Neural progenitor cell (in vitro differentiated cells): ENCODE data around the gene FAM83G. TPM values are rescaled to one million over a fixed set of nuclear protein-coding genes. Genes with fewer than 3 reads are reported as not detected.

ENCODE experiments used
- DNase-seq: peaks from one replicate; pipeline ENCODE4 v3.0.0-alpha.2; 2016; ENCODE audit warnings: low spot score
- H2AFZ ChIP-seq: fragments of 200-600 bp; sonication (generic); replicated peaks from 2 replicates; pipeline ENCODE4 v1.6.1; 2016; ENCODE audit warnings: antibody characterized with exemption
- H3F3A ChIP-seq: fragments of 200-600 bp; sonication (generic); 2 replicates; pipeline ENCODE4 v1.6.1; 2016; ENCODE audit warnings: antibody characterized with exemption, low read depth
- H3K27ac ChIP-seq: fragments of 200-600 bp; sonication (generic); 2 replicates; pipeline ENCODE4 v1.5.1; 2016; ENCODE audit warnings: mild to moderate bottlenecking
- H3K27me3 ChIP-seq: fragments of 200-600 bp; sonication (generic); 2 replicates; pipeline ENCODE4 v1.6.1; 2016; ENCODE audit warnings: mild to moderate bottlenecking, moderate library complexity
- H3K36me3 ChIP-seq: fragments of 200-600 bp; sonication (generic); 2 replicates; pipeline ENCODE4 v1.5.1; 2016
- H3K4me1 ChIP-seq: fragments of 200-600 bp; sonication (generic); 2 replicates; pipeline ENCODE4 v1.6.1; 2016; ENCODE audit warnings: mixed run types
- H3K4me2 ChIP-seq: fragments of 200-600 bp; sonication (generic); 2 replicates; pipeline ENCODE4 v1.6.1; 2016
- H3K4me3 ChIP-seq: fragments of 200-600 bp; sonication (generic); 2 replicates; pipeline ENCODE4 v1.5.1; 2016
- H3K79me2 ChIP-seq: fragments of 200-600 bp; sonication (generic); 2 replicates; pipeline ENCODE4 v1.6.1; 2016; ENCODE audit warnings: low read depth
- H3K9ac ChIP-seq: fragments of 200-600 bp; sonication (generic); 2 replicates; pipeline ENCODE4 v1.6.1; 2016
- H3K9me3 ChIP-seq: fragments of 200-600 bp; sonication (generic); 2 replicates; pipeline ENCODE4 v1.5.1; 2016; ENCODE audit warnings: low read depth
- H4K20me1 ChIP-seq: fragments of 200-600 bp; sonication (generic); 2 replicates; pipeline ENCODE4 v1.6.1; 2016; ENCODE audit warnings: low read depth
- H3K27ac Mint-ChIP-seq: 3 replicates; pipeline ENCODE4 v1.8.0; 2021; ENCODE audit warnings: mixed read lengths
- H3K27me3 Mint-ChIP-seq: 2 replicates; pipeline ENCODE4 v1.8.0; 2022; ENCODE audit warnings: low read depth, mild to moderate bottlenecking, inconsistent platforms, moderate library complexity, mixed read lengths; ENCODE audit not compliant: insufficient read depth
- H3K36me3 Mint-ChIP-seq: 3 replicates; pipeline ENCODE4 v1.8.0; 2021; ENCODE audit warnings: mixed read lengths
- H3K4me1 Mint-ChIP-seq: 3 replicates; pipeline ENCODE4 v1.8.0; 2021; ENCODE audit warnings: mixed read lengths
- H3K4me3 Mint-ChIP-seq: 3 replicates; pipeline ENCODE4 v1.8.0; 2021; ENCODE audit warnings: mild to moderate bottlenecking, moderate library complexity, mixed read lengths
- H3K9me3 Mint-ChIP-seq: 3 replicates; pipeline ENCODE4 v1.8.0; 2020; ENCODE audit warnings: mixed read lengths
- CTCF ChIP-seq: fragments of 200-600 bp; sonication (generic); IDR thresholded peaks from 2 replicates; pipeline ENCODE4 v1.5.1; 2017; ENCODE audit warnings: antibody characterized with exemption, mild to moderate bottlenecking
- EZH2 ChIP-seq: fragments of 200-600 bp; sonication (generic); IDR thresholded peaks from 2 replicates; pipeline ENCODE4 v1.6.1; 2017; ENCODE audit warnings: antibody characterized with exemption, mild to moderate bottlenecking, moderate library complexity
- EZH2phosphoT487 ChIP-seq: fragments of 200-600 bp; sonication (generic); IDR thresholded peaks from 2 replicates; pipeline ENCODE4 v1.6.1; 2017; ENCODE audit warnings: antibody characterized with exemption
- total RNA-seq: library from RNA; depleted of rRNA; stranded (reverse); fragments of >200 nt; gene quantifications from 2 replicates; pipeline ENCODE4 v1.2.3, GENCODE V29; 2015; ENCODE audit warnings: low replicate concordance

Gene FAM83G
- total RNA-seq, 1 donor from 2014 or later = 9.9 TPM

- Histone ChIP-seq H3K79me2 (no peaks in the 10 kb centered on the region), H3K9me3 (no peaks in the 10 kb centered on the region), H3K4me2 (no peak overlapping the region), H3K27me3 (no peaks in the 10 kb centered on the region), H2AFZ (no peak overlapping the region), H3F3A (no peaks in the 10 kb centered on the region), H3K4me3 (no peak overlapping the region), H3K36me3 (no peaks in the 10 kb centered on the region), H3K27ac (no peak overlapping the region), H4K20me1 (no peaks in the 10 kb centered on the region), H3K4me1 (no peaks in the 10 kb centered on the region), H3K9ac (no peak overlapping the region)
- TF ChIP-seq EZH2phosphoT487 (no peak), CTCF (no peak), EZH2 (no peak)
- Mint-ChIP-seq H3K9me3 (no peaks in the 10 kb centered on the region), H3K4me1 (peaks cover 10% of the 10 kb centered on the region), H3K36me3 (no peaks in the 10 kb centered on the region), H3K4me3 (no peak overlapping the region), H3K27ac (no peak overlapping the region), H3K27me3 (peaks cover 3% of the 10 kb centered on the region)
- no peak for DNase-seq
Measured at GRCh38 chr17:19023209-19023999, 18.8 kb upstream of the FAM83G start.

- peaks cover 10% of the 10 kb centered on the region for H3K4me1 Mint-ChIP-seq
- H3K9me3 Mint-ChIP-seq = no peaks in the 10 kb centered on the region
Measured at GRCh38 chr17:19022747-19023146, 18.2 kb upstream of the FAM83G start.

GRCh38 chr17:19022128-19022527, 17.6 kb upstream of the FAM83G start:
- H3K27ac ChIP-seq = no peak overlapping the region
- H3F3A ChIP-seq = no peaks in the 10 kb centered on the region
- H4K20me1 ChIP-seq = no peaks in the 10 kb centered on the region
- H3K4me1 Mint-ChIP-seq = peaks cover 10% of the 10 kb centered on the region
- H3K36me3 ChIP-seq = no peaks in the 10 kb centered on the region
- H3K36me3 Mint-ChIP-seq = no peaks in the 10 kb centered on the region
- no peak overlapping the region for H3K27ac Mint-ChIP-seq
- DNase-seq = no peak
- H3K4me1 ChIP-seq = no peaks in the 10 kb centered on the region
- TF ChIP-seq EZH2 (no peak), EZH2phosphoT487 (no peak), CTCF (no peak)
- H3K9me3 Mint-ChIP-seq = no peaks in the 10 kb centered on the region
- no peaks in the 10 kb centered on the region for H3K27me3 ChIP-seq
- H3K4me2 ChIP-seq = no peak overlapping the region
- no peak overlapping the region for H3K4me3 ChIP-seq
- no peak overlapping the region for H3K4me3 Mint-ChIP-seq
- H3K27me3 Mint-ChIP-seq = peaks cover 3% of the 10 kb centered on the region
- H3K79me2 ChIP-seq = no peaks in the 10 kb centered on the region
- no peak overlapping the region for H2AFZ ChIP-seq
- H3K9ac ChIP-seq = no peak overlapping the region
- H3K9me3 ChIP-seq = no peaks in the 10 kb centered on the region

More at GRCh38 chr17:19022747-19023146, 18.2 kb upstream of the FAM83G start:
- H3K27me3 ChIP-seq = no peaks in the 10 kb centered on the region
- H3K4me1 ChIP-seq = no peaks in the 10 kb centered on the region
- Mint-ChIP-seq H3K27ac (peak overlapping the region; percentile 54), H3K36me3 (no peaks in the 10 kb centered on the region), H3K27me3 (peaks cover 3% of the 10 kb centered on the region), H3K4me3 (no peak overlapping the region)
- H3K4me2 ChIP-seq = no peak overlapping the region
- no peak overlapping the region for H2AFZ ChIP-seq
- H3K9me3 ChIP-seq = no peaks in the 10 kb centered on the region
- no peak for DNase-seq
- no peak overlapping the region for H3K4me3 ChIP-seq
- no peaks in the 10 kb centered on the region for H3K79me2 ChIP-seq
- H3F3A ChIP-seq = no peaks in the 10 kb centered on the region
- H3K36me3 ChIP-seq = no peaks in the 10 kb centered on the region
- H4K20me1 ChIP-seq = no peaks in the 10 kb centered on the region
- no peak overlapping the region for H3K9ac ChIP-seq
- no peak overlapping the region for H3K27ac ChIP-seq
- no peak for TF ChIP-seq EZH2phosphoT487
- no peak for TF ChIP-seq EZH2
- TF ChIP-seq CTCF = no peak
